HG03039 (cell line): ENCODE data around the gene HOXD11.
A peak's percentile ranks its signal among the peaks of the same experiment; 100 is the strongest.

Experiments
- ATAC-seq: cut with Tn5 transposase; IDR thresholded peaks from one replicate; pipeline ENCODE4 v1.9.1; 2021; ENCODE audit warnings: mild to moderate bottlenecking, moderate library complexity; ENCODE audit not compliant: unreplicated experiment

Gene HOXD11

GRCh38 chr2:176130957-176131847 is 24.1 kb downstream of the HOXD11 start:
- no peak for ATAC-seq

GRCh38 chr2:176131848-176132158 is 24.7 kb downstream of the HOXD11 start:
- no peak for ATAC-seq

- ATAC-seq: no peak
Observed at GRCh38 chr2:176132205-176133171, 25.4 kb downstream of the HOXD11 start.

- ATAC-seq: no peak
Observed at GRCh38 chr2:176133389-176133788, 26.3 kb downstream of the HOXD11 start.

- no peak for ATAC-seq
Observed at GRCh38 chr2:176134035-176134434, 27.0 kb downstream of the HOXD11 start.

- ATAC-seq: no peak
Observed at GRCh38 chr2:176135035-176135440, 28.0 kb downstream of the HOXD11 start.

GRCh38 chr2:176136374-176137251 is 29.5 kb downstream of the HOXD11 start:
- ATAC-seq: no peak

- ATAC-seq: no peak
Observed at GRCh38 chr2:176137252-176137580, 30.1 kb downstream of the HOXD11 start.

GRCh38 chr2:176137906-176138305 is 30.8 kb downstream of the HOXD11 start:
- ATAC-seq: no peak

GRCh38 chr2:176138526-176138922 is 31.4 kb downstream of the HOXD11 start:
- ATAC-seq: no peak

- ATAC-seq: no peak
Observed at GRCh38 chr2:176138923-176139660, 32.0 kb downstream of the HOXD11 start.

GRCh38 chr2:176139661-176140512 is 32.8 kb downstream of the HOXD11 start:
- no peak for ATAC-seq

- peak; percentile 83 for ATAC-seq
Observed at GRCh38 chr2:176140513-176141317, 33.6 kb downstream of the HOXD11 start.

- no peak for ATAC-seq
Observed at GRCh38 chr2:176142281-176142680, 35.2 kb downstream of the HOXD11 start.

GRCh38 chr2:176145085-176145969 is 38.2 kb downstream of the HOXD11 start:
- ATAC-seq: no peak

GRCh38 chr2:176146101-176146500 is 39.0 kb downstream of the HOXD11 start:
- ATAC-seq: no peak

- no peak for ATAC-seq
Observed at GRCh38 chr2:176146645-176147044, 39.6 kb downstream of the HOXD11 start.
